GM12878 (cell line): Measurements from ENCODE around the gene PLA2G15. TPM values are rescaled to one million over a fixed set of nuclear protein-coding genes. Genes with fewer than 3 reads are reported as not detected.

Experiments
- ATAC-seq: fragments of 200-7000 bp; cut with Tn5 transposase; 3 replicates; pipeline ENCODE4 v1.9.1; 2020; ENCODE audit warnings: mild to moderate bottlenecking, moderate library complexity
- BruUV-seq: library from RNA; stranded (reverse); fragments of 400-500 nt; replicated peaks from 2 replicates; lab custom pipeline; 2021; lab: Mats Ljungman, UMichigan
- CTCF ChIA-PET: fragments of 300-600 bp; sonication (Branson Sonifier 250); formaldehyde crosslinking; extraction: SDS; loops from one replicate; lab custom pipeline; 2021; ENCODE audit warnings: inconsistent platforms; lab: Yijun Ruan, JAX
- POLR2A ChIA-PET: fragments of 350-600 bp; formaldehyde crosslinking; extraction: SDS; loops from one replicate; lab custom pipeline; 2021; ENCODE audit warnings: inconsistent platforms; lab: Charles Lee
- RAD21 ChIA-PET: fragments of 300-600 bp; sonication (Branson Sonifier 250); formaldehyde crosslinking; loops from one replicate; lab custom pipeline; 2023; ENCODE audit warnings: antibody characterized with exemption; ENCODE audit not compliant: unreplicated experiment; lab: Charles Lee
- SMC1A ChIA-PET: fragments of 300-600 bp; sonication (Branson Sonifier 250); formaldehyde crosslinking; loops from one replicate; lab custom pipeline; 2023; ENCODE audit not compliant: unreplicated experiment, uncharacterized antibody; lab: Charles Lee
- DNase-seq: peaks from one replicate; pipeline ENCODE4 v3.0.0-alpha.2; 2011; ENCODE audit warnings: low read depth, low spot score
- FAIRE-seq: peaks from 3 replicates; lab custom pipeline; 2011; peaks lifted over from hg19 to GRCh38; lab: Jason Lieb, UNC
- H2AFZ ChIP-seq: 2 replicates; pipeline ENCODE4 v1.6.0; 2011; ENCODE audit warnings: low read depth, low read length, control low read depth; ENCODE audit not compliant: control insufficient read depth
- H3K27ac ChIP-seq: 2 replicates; pipeline ENCODE4 v1.5.1; 2011; ENCODE audit warnings: control low read depth; ENCODE audit not compliant: control insufficient read depth, insufficient read depth
- H3K27me3 ChIP-seq, 2 experiments: replicated peaks in 1 of 2; 2 replicates each; pipeline versions ENCODE4 v1.6.0 to v1.6.1; 2011; ENCODE audit warnings: low read length in 1 of 2; ENCODE audit not compliant: control insufficient read depth in 2 of 2, insufficient read depth in 2 of 2
- H3K36me3 ChIP-seq, 2 experiments: 2 replicates each; pipeline ENCODE4 v1.5.1; 2011; ENCODE audit warnings: low read length in 1 of 2; ENCODE audit not compliant: control insufficient read depth in 2 of 2, insufficient read depth in 2 of 2
- H3K4me1 ChIP-seq: 2 replicates; pipeline ENCODE4 v1.6.1; 2011; ENCODE audit warnings: mild to moderate bottlenecking, low read length, moderate library complexity, mixed read lengths; ENCODE audit not compliant: control insufficient read depth, insufficient read depth
- H3K4me2 ChIP-seq: 2 replicates; pipeline ENCODE4 v1.6.0; 2011; ENCODE audit warnings: control low read depth; ENCODE audit not compliant: control insufficient read depth, insufficient read depth
- H3K4me3 ChIP-seq: fragments of 200-600 bp; sonication (generic); 2 replicates; pipeline ENCODE4 v1.5.1; 2016
- H3K79me2 ChIP-seq: 2 replicates; pipeline ENCODE4 v1.6.0; 2011; ENCODE audit warnings: low read length; ENCODE audit not compliant: control insufficient read depth, insufficient read depth
- H3K9ac ChIP-seq: 2 replicates; pipeline ENCODE4 v1.8.0; 2011; ENCODE audit warnings: low read length, control low read depth, mixed read lengths; ENCODE audit not compliant: control insufficient read depth, insufficient read depth
- H3K9me3 ChIP-seq: replicated peaks from 3 replicates; pipeline ENCODE4 v1.5.1; 2011; ENCODE audit warnings: mild to moderate bottlenecking, low read length; ENCODE audit not compliant: control insufficient read depth, insufficient read depth
- H4K20me1 ChIP-seq: 2 replicates; pipeline ENCODE4 v1.6.0; 2011; ENCODE audit not compliant: control insufficient read depth, insufficient read depth
- ASH2L ChIP-seq: fragments of 300-600, 200-600 bp; sonication (generic); IDR thresholded peaks from 2 replicates; pipeline ENCODE4 v1.6.1; 2017; ENCODE audit warnings: low read depth, mild to moderate bottlenecking, borderline replicate concordance
- GATAD2B ChIP-seq: fragments of 450-650 bp; conservative IDR thresholded peaks from 2 replicates; pipeline ENCODE4 v1.6.1; 2017; ENCODE audit warnings: low read depth, mild to moderate bottlenecking, moderate library complexity
- JUNB ChIP-seq: IDR thresholded peaks from 2 replicates; pipeline ENCODE4 v1.6.1; 2016; ENCODE audit warnings: antibody characterized with exemption, mild to moderate bottlenecking
- KLF5 ChIP-seq: fragments of 450-650 bp; IDR thresholded peaks from 2 replicates; pipeline ENCODE4 v1.6.1; 2014; ENCODE audit warnings: mild to moderate bottlenecking; ENCODE audit not compliant: partially characterized antibody
- MEF2A ChIP-seq: IDR thresholded peaks from 2 replicates; pipeline ENCODE4 v1.6.1; 2011; ENCODE audit warnings: low read depth, mild to moderate bottlenecking, low read length, moderate library complexity; ENCODE audit not compliant: insufficient read depth
- POLR2AphosphoS2 ChIP-seq: IDR thresholded peaks from 2 replicates; pipeline ENCODE4 v1.6.1; 2011; ENCODE audit warnings: low read depth, mild to moderate bottlenecking, low read length, improper control_type of control experiment, moderate library complexity
- RUNX3 ChIP-seq: IDR thresholded peaks from 2 replicates; pipeline ENCODE4 v1.6.1; 2012; ENCODE audit warnings: low read length, inconsistent platforms
- SMAD5 ChIP-seq: IDR thresholded peaks from 2 replicates; pipeline ENCODE4 v1.6.1; 2016; ENCODE audit warnings: antibody characterized with exemption, low read depth
- ZBTB4 ChIP-seq: fragments of 450-650 bp; formaldehyde crosslinking; IDR thresholded peaks from 2 replicates; pipeline ENCODE4 v1.4.0; 2022; ENCODE audit warnings: mild to moderate bottlenecking, moderate library complexity
- WGBS: methylation state at CpG from one replicate; pipeline ENCODE4 v1.1.6; 2016; ENCODE audit warnings: low lambda C conversion rate; ENCODE audit not compliant: insufficient replicate concordance, insufficient coverage; ENCODE audit errors: missing lambda C conversion rate; 5-methylcytosine and 5-hydroxymethylcytosine counted together
- in situ Hi-C: fragments of 300-500 bp; cut with MboI; formaldehyde crosslinking; loops from 9 replicates; pipeline ENCODE4 v1.14.3; 2018; ENCODE audit warnings: mixed read lengths
- intact Hi-C: fragments of 100-400 bp; cut with micrococcal nuclease; formaldehyde crosslinking; loops from one replicate; pipeline ENCODE4 v1.14.2; 2022; ENCODE audit not compliant: unreplicated experiment
- polyA plus RNA-seq, 11 experiments: library from polyadenylated mRNA; depleted of rRNA in 4 of 11; unstranded in 6 of 11; stranded (reverse) in 5 of 11; fragments of >200 nt; fragmentation: Nextera tagmentation in 4 of 11; fragmentation: Illumina TruSeq in 1 of 11; extraction: Ambion mirVana in 4 of 11; extraction: Trizol in 1 of 11; gene quantifications; 1 replicate in 1 of 11; 2 replicates in 10 of 11; pipeline versions ENCODE4 v1.2.1 to v1.2.3, GENCODE V29; 2011 to 2016; ENCODE audit warnings: inconsistent platforms in 2 of 11, missing spikeins in 2 of 11, low read depth in 1 of 11
- total RNA-seq, 4 experiments: library from RNA; depleted of rRNA in 3 of 4; stranded (reverse); fragments of >200 nt in 3 of 4; fragmentation: Illumina TruSeq in 1 of 4; extraction: Trizol in 1 of 4; gene quantifications; 2 replicates each; pipeline versions ENCODE4 v1.2.1 to v1.2.3, GENCODE V29; 2013 to 2021

The PLA2G15 gene
- total and polyA plus RNA-seq, 10 of the 15 experiments (the other 5 are each of a cell fraction or from before 2014, with no cell fraction given): 0.31 to 9.4 (median 6.8) TPM

GRCh38 chr16:68287276-68288251 lies 42.4 kb downstream of the PLA2G15 start:
- no peaks in the 10 kb centered on the region for H4K20me1 ChIP-seq
- H3K4me3 ChIP-seq: no peak overlapping the region
- H3K79me2 ChIP-seq: peaks cover 46% of the 10 kb centered on the region
- in situ Hi-C loops (no loop called here), intact Hi-C loops (no loop called here)
- no peak for DNase-seq
- no peak for ATAC-seq
- FAIRE-seq: no peak
- H3K4me2 ChIP-seq: 0 out of 2 replicates have a peak overlapping the region, but pooled peaks have one; percentile 9
- H3K9me3 ChIP-seq: no peaks in the 10 kb centered on the region
- CTCF ChIA-PET: interaction anchor here (0.9 to 5.2 kb wide), 6 partner anchors 21 to 47 kb away, joined by 3 to 126 read pairs (median 16); partner anchors contain the start of gene SLC7A6
- H3K27me3 ChIP-seq: no peaks in the 10 kb centered on the region
- H3K36me3 ChIP-seq: peaks cover 20 to 27% of the 10 kb centered on the region in 2 experiments; a peak in 3 of 4 replicates
- H3K9ac ChIP-seq: no peak overlapping the region
- no peak overlapping the region for H2AFZ ChIP-seq
- POLR2A ChIA-PET: interaction anchor here (0.6 to 11.1 kb wide), 3 partner anchors 16 to 150 kb away, joined by 3 to 177 read pairs (median 15); partner anchors contain the start of genes PRMT7 and SLC7A6OS
- BruUV-seq: no TSS peak
- 90% methylated on average over 11 of the region's 11 CpGs for WGBS
- TF ChIP-seq SMAD5 (no peak), RUNX3 (peak; percentile 41; the same call in 1 of the 2 replicates)
- SMC1A ChIA-PET: interaction anchor here (0.9 to 5.0 kb wide), 7 partner anchors 12 to 40 kb away, joined by 3 to 56 read pairs (median 19); partner anchors contain the start of genes PRMT7, SLC7A6 and SLC7A6OS
- RAD21 ChIA-PET: interaction anchor here (1.2 to 4.9 kb wide), 5 partner anchors 12 to 41 kb away, joined by 7 to 97 read pairs (median 14); partner anchors contain the start of gene SLC7A6
- H3K27ac ChIP-seq: peak overlapping the region; percentile 20; the same call in 1 of the 2 replicates
- peaks cover 73% of the 10 kb centered on the region for H3K4me1 ChIP-seq

GRCh38 chr16:68288252-68288650 lies 43.1 kb downstream of the PLA2G15 start:
- ATAC-seq: no peak
- no peak for FAIRE-seq
- ChIA-PET RAD21 (interaction anchor here (1.2 to 4.9 kb wide), 4 partner anchors 11 to 41 kb away, joined by 7 to 55 read pairs (median 12); partner anchors contain the start of gene SLC7A6), SMC1A (interaction anchor here (0.9 to 5.0 kb wide), 8 partner anchors 11 to 40 kb away, joined by 3 to 56 read pairs (median 16); partner anchors contain the start of genes PRMT7, SLC7A6 and SLC7A6OS), CTCF (interaction anchor here (0.9 to 4.8 kb wide), 4 partner anchors 21 to 48 kb away, joined by 3 to 94 read pairs (median 4); partner anchors contain the start of gene SLC7A6), POLR2A (interaction anchor here (0.6 to 11.1 kb wide), 3 partner anchors 16 to 151 kb away, joined by 3 to 177 read pairs (median 15); partner anchors contain the start of genes PRMT7 and SLC7A6OS)
- Histone ChIP-seq H3K9me3 (no peaks in the 10 kb centered on the region), H4K20me1 (no peaks in the 10 kb centered on the region), H3K36me3 (peaks cover 20 to 27% of the 10 kb centered on the region in 2 experiments; a peak in 3 of 4 replicates), H3K4me1 (peaks cover 66% of the 10 kb centered on the region), H3K27me3 (no peaks in the 10 kb centered on the region), H3K4me2 (no peak overlapping the region), H3K4me3 (no peak overlapping the region), H3K9ac (no peak overlapping the region), H3K27ac (peak overlapping the region; percentile 40), H2AFZ (no peak overlapping the region), H3K79me2 (peaks cover 42% of the 10 kb centered on the region)
- no peak for DNase-seq
- BruUV-seq: no TSS peak
- intact Hi-C loops: no loop called here
- in situ Hi-C loops: no loop called here
- WGBS: 94% methylated on average over 1 of the region's 1 CpG
- no peak for TF ChIP-seq KLF5
- no peak for TF ChIP-seq ASH2L
- TF ChIP-seq ZBTB4: no peak
- TF ChIP-seq MEF2A: no peak
- TF ChIP-seq POLR2AphosphoS2: no peak
- no peak for TF ChIP-seq GATAD2B
- no peak for TF ChIP-seq JUNB
